K562 (cell line): ENCODE measurements around the gene COL11A2. TPM values are rescaled to one million over a fixed set of nuclear protein-coding genes. Genes with fewer than 3 reads are reported as not detected.

Experiments
- ZNF23 ChIP-seq: fragments of 250-450 bp; sonication (Bioruptor Pico); IDR thresholded peaks from 2 replicates; pipeline ENCODE4 v1.4.0; 2020; ENCODE audit warnings: mild to moderate bottlenecking
- ZNF274 ChIP-seq: IDR thresholded peaks from 2 replicates; pipeline ENCODE4 v1.6.1; 2011; ENCODE audit warnings: low read depth, mild to moderate bottlenecking, low read length, moderate library complexity, borderline replicate concordance
- ZNF407 ChIP-seq: fragments of 450-650 bp; IDR thresholded peaks from 2 replicates; pipeline ENCODE4 v1.6.1; 2016; ENCODE audit warnings: low read depth
- polyA plus RNA-seq, 8 experiments: library from polyadenylated mRNA; depleted of rRNA in 4 of 8; stranded (reverse) in 5 of 8; unstranded in 3 of 8; fragments of >200 nt; fragmentation: Nextera tagmentation in 2 of 8; fragmentation: Illumina TruSeq in 1 of 8; extraction: Ambion mirVana in 2 of 8; extraction: Trizol in 1 of 8; gene quantifications; 2 replicates each; pipeline versions ENCODE4 v1.2.1 to v1.2.3, GENCODE V29; 2011 to 2014; ENCODE audit warnings: inconsistent platforms in 1 of 8, missing spikeins in 1 of 8
- total RNA-seq, 7 experiments: library from RNA; depleted of rRNA in 6 of 7; stranded (reverse); fragments of >200 nt in 6 of 7; fragmentation: Illumina TruSeq in 2 of 7; extraction: Trizol in 2 of 7; gene quantifications; 2 replicates each; pipeline versions ENCODE4 v1.2.1 to v1.2.3, GENCODE V29; 2011 to 2021; ENCODE audit warnings: low replicate concordance in 1 of 7

COL11A2 gene
- total and polyA plus RNA-seq, 9 of the 15 experiments (the other 6 are each of a cell fraction or from before 2014, with no cell fraction given): 0.04 to 0.35 (median 0.09) TPM; not detected in 1

GRCh38 chr6:33189164-33189563 is 3.1 kb downstream of the COL11A2 start (continued):
- no peak for TF ChIP-seq ZNF407
- no peak for TF ChIP-seq ZNF274
- TF ChIP-seq ZNF23 (CRISPR knock-in tag): no peak
- TF ChIP-seq, all 486 proteins: peak for 0
